HG03175 (cell line): ENCODE measurements around the gene ATP6V0D1.
"Not testable (repeated sequence)": the region's sequence is repeated elsewhere in the genome, so short reads cannot be mapped to it uniquely, and the experiment has no call there.

Source experiments
- ATAC-seq: cut with Tn5 transposase; IDR thresholded peaks from one replicate; pipeline ENCODE4 v1.9.1; 2021; ENCODE audit warnings: mild to moderate bottlenecking, moderate library complexity; ENCODE audit not compliant: unreplicated experiment

The ATP6V0D1 gene

DNA sequence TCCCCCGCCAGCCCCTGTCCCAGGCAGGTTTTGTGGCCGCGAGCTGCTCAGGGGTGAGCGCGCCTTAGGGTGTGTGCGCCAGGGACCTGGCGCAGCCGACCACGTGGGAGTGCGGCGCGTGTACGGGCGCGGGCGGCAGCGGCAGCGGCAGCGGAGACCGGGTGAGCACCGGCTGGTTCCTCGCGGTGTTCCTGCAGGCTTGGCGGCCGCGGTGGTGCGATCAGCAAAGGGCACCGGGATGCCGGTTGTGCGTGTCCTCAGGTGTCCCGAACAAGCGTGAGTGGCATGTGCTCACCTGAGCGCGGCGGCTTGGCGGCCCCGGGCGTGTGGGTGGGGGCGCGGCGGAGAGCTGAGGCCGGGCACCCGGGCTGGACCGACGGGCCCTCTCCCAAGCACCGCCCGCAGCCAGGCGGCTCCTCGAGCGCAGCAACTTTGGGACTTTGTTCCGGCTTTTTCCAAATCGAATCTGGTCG, 50.4 kb downstream of the ATP6V0D1 start:
- ATAC-seq = no peak

DNA sequence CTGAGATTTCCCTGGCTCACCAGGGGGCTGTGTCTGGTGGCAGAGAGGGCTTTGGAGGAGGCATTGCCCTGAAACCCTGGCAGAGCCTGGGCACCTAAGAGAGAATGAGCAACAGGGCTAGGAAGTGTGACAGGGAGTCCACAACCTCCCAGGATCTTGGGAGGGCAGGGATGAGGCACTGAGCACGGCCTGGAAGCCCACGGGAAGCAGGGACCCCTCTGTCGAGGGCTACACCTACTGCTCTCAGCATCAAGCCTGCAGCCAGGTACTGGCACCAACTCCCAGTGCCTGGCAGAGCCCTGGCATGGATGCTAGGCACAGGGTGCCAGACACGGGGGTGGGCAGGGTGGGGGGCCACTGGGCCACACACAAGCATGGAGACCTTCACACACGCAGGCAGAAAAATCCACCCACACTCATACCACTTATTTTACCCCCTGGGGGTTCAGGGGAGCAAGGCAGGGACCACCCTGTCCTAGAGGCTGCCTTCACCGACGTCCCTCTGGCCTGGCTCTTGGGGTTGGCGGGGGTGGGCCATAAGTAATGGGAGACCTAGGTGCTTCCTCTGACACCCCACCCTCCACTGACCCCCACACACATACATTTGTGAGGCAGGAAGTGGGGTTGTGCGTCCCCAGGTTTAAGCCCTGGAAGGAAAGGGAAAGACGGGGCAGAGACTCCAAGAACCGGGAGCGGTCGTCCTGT, 51.0 kb downstream of the ATP6V0D1 start:
- ATAC-seq = no peak

DNA sequence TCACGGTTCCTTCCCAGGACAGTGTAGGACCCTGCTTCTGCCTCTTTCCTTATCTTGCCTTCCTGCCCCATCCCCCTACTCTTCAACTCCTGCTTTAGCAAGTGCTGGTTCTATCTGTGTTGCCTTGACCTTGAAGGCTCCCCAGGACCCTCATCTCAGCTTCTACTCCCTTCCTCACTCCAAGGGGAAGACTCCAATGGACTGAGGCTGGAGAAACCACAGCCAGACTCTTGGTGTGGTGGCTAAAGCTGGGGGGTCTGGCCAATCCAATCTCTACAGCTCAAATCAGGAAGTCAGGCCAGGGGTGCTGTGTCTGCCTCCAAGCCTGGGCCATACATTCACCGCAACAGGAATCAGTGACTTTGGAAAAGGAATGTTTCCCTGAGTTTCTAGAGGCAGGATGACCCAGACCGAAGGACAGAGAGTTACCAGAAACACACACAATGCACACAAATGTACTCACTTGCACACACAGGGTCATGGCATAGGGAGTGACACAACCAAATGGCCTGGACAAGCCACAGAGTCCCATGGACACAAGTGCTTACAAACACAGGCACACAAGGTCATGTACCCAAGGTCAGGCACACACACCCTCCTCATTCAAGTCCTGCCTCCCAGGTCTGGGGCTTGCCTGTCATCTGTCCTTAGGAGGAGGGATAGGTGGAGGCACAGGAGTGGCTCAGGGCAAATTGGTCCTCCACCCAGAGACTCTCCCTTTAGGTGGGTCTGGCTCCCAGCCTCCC, 51.7 kb downstream of the ATP6V0D1 start:
- ATAC-seq = no peak

DNA sequence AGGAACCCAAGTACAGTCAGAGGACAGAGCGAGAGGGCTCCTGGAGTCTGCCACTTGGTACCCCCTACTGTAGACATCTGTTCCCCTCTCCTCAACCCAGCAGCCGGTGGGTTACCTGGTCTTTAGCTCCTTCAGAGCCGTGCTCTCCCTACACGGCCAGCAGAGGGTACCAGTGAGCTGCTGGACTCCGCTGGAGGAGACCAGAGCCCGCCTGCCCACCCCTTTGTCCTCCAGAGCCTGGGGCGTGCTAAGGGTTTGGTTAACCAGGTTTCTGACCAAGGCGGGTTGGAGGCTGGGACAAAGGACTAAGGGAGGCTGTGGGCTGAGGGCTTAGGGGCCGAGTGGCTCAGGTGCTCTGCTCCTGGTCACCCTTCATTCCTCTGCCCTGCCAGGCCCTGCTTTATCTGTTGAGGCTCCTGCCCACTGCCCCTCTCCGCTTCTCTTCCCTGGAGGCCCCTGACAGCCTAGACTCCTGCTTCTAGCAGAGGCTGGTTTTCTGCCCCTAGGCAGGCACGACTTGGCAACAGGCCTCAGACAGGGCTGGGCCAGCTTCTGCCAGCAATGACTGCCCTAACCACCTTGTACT, 52.7 kb downstream of the ATP6V0D1 start:
- peak; percentile 47 for ATAC-seq

DNA sequence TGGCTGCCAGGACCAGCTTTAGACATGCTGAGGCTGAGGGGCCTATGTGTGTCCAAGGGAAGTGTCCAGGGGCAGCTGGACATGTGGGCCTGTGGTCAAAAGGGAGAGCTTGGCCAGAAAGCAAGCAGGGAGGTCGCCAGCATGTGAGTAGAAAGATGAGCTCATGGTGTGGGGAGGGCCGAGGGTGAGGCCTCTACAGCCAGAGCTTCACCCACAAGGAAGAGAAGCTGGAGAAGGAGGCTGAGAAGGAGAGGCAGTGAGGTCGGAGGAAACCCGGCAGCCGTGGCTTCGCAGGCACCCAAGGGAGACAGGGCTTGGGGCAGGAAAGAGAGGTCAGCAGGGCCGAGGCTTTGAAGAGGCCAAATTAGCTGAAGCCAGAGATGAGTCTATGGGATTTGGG, 54.0 kb downstream of the ATP6V0D1 start:
- no peak for ATAC-seq

DNA sequence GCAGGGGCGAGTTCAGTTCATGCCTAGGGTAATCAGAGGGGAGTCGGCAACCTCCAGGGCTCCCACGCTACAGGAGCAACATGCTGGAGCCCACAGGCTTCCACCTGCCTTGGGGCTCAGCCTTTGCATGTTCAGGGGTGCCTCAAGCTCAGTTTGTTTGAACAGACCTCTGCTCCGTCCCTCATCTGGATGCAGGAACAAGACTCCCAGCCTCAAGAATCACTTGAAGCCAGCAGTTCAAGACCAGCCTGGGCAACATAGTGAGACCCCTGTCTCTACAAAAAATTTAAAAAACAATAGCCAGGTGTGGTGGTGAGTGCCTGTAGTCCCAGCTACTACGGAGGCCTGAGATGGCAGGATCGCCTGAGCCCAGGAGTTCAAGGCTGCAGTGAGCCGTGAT, 54.9 kb downstream of the ATP6V0D1 start:
- no peak for ATAC-seq

DNA sequence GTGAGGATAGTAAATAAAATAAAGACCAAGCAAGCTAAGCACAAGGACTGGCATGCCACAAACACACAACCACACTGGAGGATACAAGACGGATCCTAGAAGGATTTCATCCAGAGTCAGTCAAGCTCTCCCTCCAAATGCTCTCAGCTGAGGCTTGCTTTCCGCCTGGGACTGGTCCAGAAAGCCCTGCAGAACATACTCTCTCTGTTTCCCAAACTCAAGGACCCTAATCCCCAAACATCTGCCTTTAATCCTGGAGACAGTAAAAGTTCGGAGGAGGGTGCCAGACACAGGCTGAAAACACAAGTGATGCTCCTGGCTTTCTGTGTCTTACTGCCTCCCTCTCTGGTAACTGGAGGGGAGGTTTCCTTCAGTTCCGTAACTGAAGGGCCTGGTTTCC, 55.4 kb downstream of the ATP6V0D1 start:
- ATAC-seq = no peak

DNA sequence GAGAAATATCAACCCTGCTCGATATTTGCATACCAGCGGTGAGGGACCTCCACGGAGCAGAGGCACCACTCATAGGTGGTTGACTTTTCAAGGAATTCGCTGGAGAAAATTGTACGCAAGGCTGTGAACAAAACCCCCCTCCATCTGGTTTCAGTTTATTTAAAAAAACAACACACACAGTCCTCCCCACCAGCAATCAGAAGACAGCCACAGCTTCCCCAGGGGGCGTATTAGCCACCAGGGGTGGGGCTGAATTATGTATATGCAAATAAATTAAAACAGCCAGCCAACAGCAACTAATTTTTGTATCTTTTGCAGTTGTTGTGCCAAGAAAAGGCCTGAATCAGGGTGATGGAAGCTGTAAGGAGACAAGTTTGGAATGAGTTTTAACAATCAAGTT, 55.9 kb downstream of the ATP6V0D1 start:
- ATAC-seq = no peak

DNA sequence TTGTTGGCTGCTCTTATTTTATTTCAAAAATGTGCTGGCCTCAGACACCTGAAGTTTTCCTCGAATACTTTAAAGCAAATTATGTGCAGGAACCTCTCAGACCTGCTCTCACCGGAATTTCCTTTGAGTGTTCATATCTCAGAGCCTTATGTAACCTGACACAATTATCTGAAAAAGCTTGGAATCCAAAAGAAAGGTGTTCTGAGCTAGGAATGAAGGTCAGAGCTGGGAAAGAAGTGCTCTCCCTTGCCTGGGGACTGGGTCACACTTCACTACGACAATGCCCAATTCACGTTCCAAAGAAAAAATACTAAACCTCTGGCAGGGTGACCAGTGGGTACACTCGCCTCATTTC, 56.7 kb downstream of the ATP6V0D1 start:
- ATAC-seq = no peak

DNA sequence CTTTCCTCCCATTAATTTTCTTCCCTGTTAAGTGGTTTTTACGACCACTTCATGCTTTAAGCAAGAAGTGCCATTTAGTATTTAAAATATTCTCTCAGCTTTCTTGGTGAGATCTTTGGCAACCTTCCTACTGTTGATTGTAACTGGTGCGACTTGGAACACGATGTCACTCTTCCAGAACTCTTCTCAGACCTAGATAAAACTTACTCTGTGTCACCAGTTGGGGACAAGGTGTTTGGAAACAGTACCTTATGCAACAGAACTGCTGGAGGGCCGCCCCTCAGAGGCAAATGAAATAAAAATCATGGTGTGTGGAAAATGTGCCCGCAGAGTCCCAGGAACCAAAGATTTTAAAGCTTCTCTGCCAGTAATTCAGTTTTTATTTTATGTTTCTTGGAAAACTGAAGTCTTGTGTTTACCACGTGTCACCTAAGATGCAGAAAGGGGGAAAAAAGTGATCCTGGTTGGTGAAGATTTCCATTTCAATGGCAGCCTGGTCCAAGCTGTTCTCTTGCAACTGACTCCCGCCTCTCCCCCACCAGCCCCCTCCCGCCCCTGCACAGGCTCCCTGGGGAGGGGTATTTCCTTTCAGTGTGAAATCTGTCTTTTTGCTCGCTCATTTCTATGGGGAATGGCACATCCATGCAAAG, 57.2 kb downstream of the ATP6V0D1 start:
- no peak for ATAC-seq

DNA sequence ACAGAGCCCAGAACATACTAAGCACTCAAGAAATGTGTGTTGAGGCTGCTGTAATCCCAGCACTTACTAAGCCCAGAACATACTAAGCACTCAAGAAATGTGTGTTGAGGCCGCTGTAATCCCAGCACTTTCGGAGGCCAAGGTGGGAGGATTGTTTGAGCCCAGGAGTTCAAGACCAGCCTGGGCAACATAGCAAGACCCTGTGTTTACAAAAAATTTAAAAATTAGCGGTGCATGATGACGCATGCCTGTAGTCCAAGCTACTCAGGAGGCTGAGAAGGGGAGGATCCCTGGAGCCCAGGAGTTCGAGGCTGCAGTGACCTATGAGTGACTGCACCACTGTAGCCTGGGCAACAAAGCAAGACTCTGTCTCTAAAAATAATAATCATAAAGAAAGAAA, 57.9 kb downstream of the ATP6V0D1 start:
- ATAC-seq = no peak

DNA sequence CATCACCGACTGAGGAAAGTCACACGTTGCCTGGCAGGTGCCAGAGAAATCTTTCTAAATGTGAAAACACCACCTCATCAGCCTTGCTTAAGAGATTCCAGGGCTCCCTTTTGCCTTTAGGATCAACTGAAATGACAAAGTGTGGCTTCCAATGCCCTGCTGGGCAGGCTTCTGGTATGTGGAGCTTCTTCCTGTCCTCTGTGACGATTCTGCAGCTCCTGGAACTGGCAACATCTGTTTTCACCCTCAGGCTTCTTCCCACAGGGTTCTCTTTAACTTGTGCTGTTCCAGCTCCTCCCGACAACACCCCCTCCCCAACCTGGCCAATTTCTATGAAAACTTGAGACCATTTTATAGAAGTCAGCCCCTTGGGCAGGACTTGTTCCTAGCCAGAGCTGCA, 59.9 kb downstream of the ATP6V0D1 start:
- no peak for ATAC-seq

DNA sequence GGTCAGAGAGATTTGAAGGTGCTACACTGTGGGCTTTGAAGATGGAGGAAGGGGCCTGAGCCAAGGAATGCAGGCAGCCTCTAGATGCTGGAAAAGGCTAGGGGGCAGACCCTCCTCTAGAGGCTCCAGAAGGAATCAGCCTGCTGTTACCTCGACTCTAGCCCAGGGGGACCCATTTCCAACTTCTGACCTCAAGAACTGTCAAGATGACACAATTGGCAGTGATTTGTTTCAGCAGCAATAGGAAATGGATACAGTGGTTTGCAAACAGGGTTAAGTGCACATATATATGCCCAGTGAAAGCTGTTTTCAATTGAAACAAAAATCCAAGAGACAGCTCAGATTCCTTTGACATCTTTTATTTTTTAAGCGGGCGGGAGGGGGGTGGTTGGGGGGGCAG, 61.0 kb downstream of the ATP6V0D1 start:
- ATAC-seq = no peak

DNA sequence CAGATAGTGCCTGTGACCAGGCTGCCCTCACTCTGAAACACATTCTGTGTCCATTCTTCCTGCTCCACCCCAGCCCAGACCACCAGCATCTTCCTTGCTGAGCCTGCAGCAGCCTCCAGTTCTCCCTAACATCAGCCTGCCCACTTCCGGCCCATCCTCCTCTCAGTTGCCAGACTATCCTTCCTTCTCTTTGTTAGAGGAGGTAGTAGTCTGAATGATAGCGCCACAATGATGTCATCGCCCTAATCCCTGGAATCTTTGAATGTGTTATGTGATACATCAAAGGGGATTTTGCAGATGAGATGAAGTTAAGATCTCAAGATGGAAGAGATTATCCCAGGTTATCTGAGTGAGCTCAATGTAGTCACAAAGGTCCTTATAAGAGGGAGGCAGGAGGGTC, 61.5 kb downstream of the ATP6V0D1 start:
- no peak for ATAC-seq

DNA sequence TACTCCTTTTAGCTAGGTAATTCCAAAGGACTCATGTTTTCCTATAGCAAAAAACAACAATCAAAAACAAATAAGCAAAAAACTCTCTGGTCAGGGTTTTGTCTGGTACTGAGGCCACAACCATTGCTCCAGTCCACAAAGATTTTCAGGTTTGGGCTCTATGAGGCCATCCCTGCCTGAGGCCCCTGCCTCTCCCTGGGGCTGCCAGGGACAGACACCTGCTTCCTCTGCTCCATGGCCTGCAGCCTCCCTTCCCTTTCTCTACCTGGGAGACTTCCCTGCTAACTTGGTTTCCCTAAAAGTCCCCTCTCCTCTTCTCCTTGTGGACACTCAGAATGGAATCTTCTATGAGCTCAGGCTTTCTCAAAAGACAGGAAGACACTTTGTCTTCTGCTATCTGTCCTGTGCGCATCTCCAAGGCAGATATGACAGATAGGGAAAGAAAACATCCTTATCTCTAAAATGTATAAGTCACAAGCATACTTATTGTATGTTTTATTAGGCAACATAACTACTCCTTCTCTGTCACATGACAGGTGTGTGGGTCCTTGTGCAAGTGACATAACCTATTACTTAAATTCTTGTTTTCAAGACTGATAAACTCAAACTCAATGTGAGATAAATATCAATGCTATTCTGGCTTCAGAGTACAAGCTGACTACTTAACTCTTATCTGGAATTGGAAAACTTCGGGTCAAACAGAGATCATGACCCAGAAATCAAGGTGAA, 63.5 kb downstream of the ATP6V0D1 start:
- no peak for ATAC-seq

DNA sequence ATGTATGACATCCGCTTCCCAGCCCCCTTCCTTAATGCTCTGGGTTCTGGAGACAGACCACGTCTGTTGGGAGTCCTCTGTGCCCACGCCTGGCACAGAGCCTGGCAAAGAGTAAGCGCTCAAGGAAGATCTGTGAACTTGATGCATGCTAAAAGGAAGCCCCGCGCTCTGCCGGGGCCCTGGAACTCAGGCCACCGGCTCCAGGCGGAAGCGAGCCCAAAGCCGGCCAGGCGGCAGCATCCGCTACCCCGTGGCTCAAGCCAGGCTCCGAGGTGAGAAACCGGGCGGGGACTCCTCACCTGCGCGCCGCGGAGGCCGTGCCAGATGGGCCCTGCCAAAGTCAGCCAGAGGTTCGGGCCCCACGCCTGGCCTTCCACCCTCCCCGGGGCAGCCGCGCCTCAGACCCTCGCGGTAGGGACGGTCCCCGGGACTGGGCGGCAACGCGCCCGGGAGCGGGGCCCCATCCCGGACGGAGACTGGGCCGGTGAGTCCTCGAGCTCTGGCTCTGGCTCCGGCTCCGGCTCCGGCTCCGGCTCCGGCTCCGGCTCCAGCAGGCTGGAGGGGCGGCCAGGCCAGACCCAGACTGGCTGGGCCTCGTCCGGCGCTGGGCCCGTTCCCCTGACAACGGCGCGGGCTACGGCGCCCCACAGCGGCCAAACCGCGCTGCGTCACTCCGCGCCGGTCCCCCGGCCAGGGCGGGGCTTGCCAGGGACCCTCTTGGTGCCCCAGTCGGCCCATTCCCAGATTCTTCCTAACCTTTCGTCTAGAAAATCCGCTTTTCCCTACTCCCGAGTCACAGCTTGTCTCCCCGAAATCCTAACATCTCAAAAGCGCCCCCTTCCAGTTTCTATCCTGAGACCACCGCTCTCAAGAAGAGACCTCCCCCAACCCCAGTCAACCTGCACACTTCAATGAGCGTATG, 64.8 kb downstream of the ATP6V0D1 start, which contains the start of gene ZDHHC1:
ZDHHC1 (minus strand) TSS at position 606 of the 922 bp plus-strand sequence. CDS start 8,702 bp downstream, outside the sequence.
- ATAC-seq = peak; percentile 69

DNA sequence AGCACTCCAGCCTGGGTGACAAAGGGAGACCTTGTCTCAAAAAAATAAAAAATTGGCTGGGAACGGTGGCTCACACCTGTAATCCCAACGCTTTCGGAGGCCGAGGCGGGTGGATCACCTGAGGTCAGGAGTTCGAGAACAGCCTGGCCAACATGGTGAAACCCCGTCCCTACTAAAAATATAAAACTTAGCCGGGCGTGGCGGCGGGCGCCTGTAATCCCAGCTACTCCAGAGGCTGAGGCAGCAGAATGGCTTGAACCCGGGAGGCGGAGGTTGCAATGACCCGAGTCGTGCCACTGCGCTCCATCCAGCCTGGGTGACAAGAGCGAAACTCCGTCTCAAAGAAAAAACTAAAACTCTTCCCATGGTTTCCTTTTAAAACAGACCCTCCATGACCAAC, 65.5 kb downstream of the ATP6V0D1 start:
- not testable (repeated sequence) for ATAC-seq

DNA sequence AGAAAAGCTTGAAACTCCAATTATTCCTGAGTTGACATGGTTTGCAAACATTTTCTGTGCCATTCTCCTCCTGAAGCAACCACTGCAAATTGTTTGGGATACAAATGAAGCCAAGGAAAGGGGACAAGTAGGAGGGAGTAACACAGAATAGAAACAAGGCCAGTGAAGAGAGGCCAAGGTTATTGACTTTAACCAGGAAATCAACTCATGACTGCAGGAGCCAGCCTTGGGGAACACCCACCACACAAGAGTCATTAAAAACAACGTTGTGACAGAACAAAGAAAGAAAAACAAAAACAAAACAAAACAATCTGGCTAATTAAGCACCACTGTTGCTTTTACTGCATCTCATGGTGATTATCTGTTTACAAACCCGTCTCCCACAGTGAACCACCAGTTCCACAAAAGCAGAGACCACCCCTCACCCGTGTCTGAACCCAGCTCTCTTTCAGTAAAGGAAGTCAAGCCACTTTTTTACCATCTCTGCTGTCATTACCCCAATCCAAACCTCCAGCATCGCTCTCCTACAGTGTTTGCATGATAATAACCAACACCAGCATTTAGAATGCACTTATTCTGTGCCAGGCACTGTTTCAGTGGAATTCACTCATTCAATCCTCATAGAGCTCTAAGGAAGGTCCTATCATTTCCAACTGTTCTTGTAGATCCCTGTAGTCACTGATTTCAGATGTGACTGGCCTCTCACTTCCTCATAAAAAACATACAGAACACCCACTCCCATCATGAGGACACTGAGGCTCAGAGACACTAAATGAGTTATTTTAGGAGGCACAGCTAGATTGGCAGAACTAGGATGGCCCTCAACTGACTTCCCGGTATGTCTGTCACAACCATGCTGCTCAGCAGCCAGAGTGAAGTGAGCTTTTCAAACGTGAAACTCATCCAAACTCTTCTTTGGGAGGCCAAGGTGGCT, 66.7 kb downstream of the ATP6V0D1 start:
- ATAC-seq = no peak

DNA sequence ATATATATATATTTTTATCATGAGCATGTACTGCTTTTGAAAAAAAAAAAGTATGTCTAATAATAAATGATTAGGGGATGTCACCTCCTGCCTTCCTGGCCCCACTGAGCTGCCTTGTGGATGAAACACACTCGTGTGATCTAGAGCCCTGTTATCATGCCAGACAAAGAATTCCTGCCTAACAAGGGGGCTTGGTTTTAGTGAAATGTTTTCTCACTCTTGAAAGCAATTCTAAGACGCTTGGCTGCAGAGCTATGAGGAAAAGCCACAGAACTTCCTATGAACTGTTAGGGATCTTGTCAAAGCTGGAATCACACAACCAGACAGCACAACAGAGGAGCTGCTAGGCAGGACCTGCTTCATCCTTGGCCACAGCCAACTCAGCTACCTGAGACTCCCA, 68.7 kb downstream of the ATP6V0D1 start:
- ATAC-seq = no peak
